ENCODE data around the gene CROCC. TPM values are rescaled to one million over a fixed set of nuclear protein-coding genes. Genes with fewer than 3 reads are reported as not detected.

CROCC gene
- total RNA-seq, 1 donor from 2014 or later, result 27.0 TPM

GRCh38 chr1:17021896-17022295, 100.2 kb downstream of the CROCC start:
- intact Hi-C loops (cut with DNase I), result no loop called here
- DNase-seq (ENCODE audit: low spot score in 2 of 2), result peak in 1 of 2 donors; percentile 15
- H3K36me3 ChIP-seq, result peaks cover 79 to 92% of the 10 kb centered on the region in 2 donors
- TF ChIP-seq, protein P1, sequence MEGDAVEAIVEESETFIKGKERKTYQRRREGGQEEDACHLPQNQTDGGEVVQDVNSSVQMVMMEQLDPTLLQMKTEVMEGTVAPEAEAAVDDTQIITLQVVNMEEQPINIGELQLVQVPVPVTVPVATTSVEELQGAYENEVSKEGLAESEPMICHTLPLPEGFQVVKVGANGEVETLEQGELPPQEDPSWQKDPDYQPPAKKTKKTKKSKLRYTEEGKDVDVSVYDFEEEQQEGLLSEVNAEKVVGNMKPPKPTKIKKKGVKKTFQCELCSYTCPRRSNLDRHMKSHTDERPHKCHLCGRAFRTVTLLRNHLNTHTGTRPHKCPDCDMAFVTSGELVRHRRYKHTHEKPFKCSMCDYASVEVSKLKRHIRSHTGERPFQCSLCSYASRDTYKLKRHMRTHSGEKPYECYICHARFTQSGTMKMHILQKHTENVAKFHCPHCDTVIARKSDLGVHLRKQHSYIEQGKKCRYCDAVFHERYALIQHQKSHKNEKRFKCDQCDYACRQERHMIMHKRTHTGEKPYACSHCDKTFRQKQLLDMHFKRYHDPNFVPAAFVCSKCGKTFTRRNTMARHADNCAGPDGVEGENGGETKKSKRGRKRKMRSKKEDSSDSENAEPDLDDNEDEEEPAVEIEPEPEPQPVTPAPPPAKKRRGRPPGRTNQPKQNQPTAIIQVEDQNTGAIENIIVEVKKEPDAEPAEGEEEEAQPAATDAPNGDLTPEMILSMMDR (IDR thresholded peaks at IDR 0.05), result no peak
- H3K4me1 ChIP-seq, result no peaks in the 10 kb centered on the region
- no peak overlapping the region for H3K4me3 ChIP-seq
- no peak overlapping the region for H3K27ac ChIP-seq
- no peaks in the 10 kb centered on the region for H3K27me3 ChIP-seq
- no peaks in the 10 kb centered on the region for H3K9me3 ChIP-seq

Other genes with a start within 250 kb of the CROCC start
- under 0.01 TPM for gene RNU1-4, start 181.4 kb upstream of the CROCC start, total RNA-seq
- under 0.01 TPM for gene RNU1-2, start 26.0 kb upstream of the CROCC start, total RNA-seq
- 26.3 TPM for gene MFAP2, start 58.7 kb downstream of the CROCC start, total RNA-seq
- 39.2 TPM for gene ATP13A2, start 90.0 kb downstream of the CROCC start, total RNA-seq
- gene SDHB, start 132.1 kb downstream of the CROCC start, total RNA-seq, result 112 TPM
- 0.21 TPM for gene PADI2, start 197.5 kb downstream of the CROCC start, total RNA-seq